ENCODE measurements around the gene GRIP2.

GRCh38 chr3:14573706-14574105 lies 33.6 kb upstream of the GRIP2 start:
- no peak for TF ChIP-seq CTCF (IDR thresholded peaks at IDR 0.05; ENCODE audit: low read length)
- TF ChIP-seq EZH2 (optimal IDR thresholded peaks at IDR 0.05; ENCODE audit: low read depth, low read length), result no peak
- TF ChIP-seq EZH2phosphoT487 (IDR thresholded peaks at IDR 0.05; ENCODE audit: low read length), result no peak
